Immature natural killer cell (primary cell): ENCODE data around the gene PHACTR2. TPM values are rescaled to one million over a fixed set of nuclear protein-coding genes. Genes with fewer than 3 reads are reported as not detected.

Experiments
- DNase-seq, 3 donors: peaks; one replicate each; pipeline ENCODE4 v3.0.0; 2022; ENCODE audit warnings: mixed read lengths in 1 of 3
- H3K27ac Mint-ChIP-seq, 6 donors: one replicate each; pipeline ENCODE4 v1.8.0; 2020; ENCODE audit warnings: mixed read lengths in 6 of 6, mild to moderate bottlenecking in 5 of 6, inconsistent platforms in 4 of 6, moderate library complexity in 3 of 6
- H3K27me3 Mint-ChIP-seq, 3 donors: one replicate each; pipeline ENCODE4 v1.8.0; 2020 to 2021; ENCODE audit warnings: low read depth in 3 of 3, mild to moderate bottlenecking in 3 of 3, mixed read lengths in 3 of 3, moderate library complexity in 3 of 3, inconsistent platforms in 1 of 3
- H3K36me3 Mint-ChIP-seq, 3 donors: one replicate each; pipeline ENCODE4 v1.8.0; 2020; ENCODE audit warnings: mixed read lengths in 3 of 3, inconsistent platforms in 2 of 3, mild to moderate bottlenecking in 2 of 3
- H3K4me1 Mint-ChIP-seq, 2 donors: one replicate each; pipeline ENCODE4 v1.8.0; 2020; ENCODE audit warnings: inconsistent platforms in 2 of 2, mild to moderate bottlenecking in 2 of 2, mixed read lengths in 2 of 2, moderate library complexity in 1 of 2
- H3K4me3 Mint-ChIP-seq, 5 donors: one replicate each; pipeline ENCODE4 v1.8.0; 2020; ENCODE audit warnings: mild to moderate bottlenecking in 5 of 5, mixed read lengths in 5 of 5, inconsistent platforms in 3 of 5, moderate library complexity in 3 of 5
- H3K9me3 Mint-ChIP-seq, 6 donors: one replicate each; pipeline ENCODE4 v1.8.0; 2020; ENCODE audit warnings: mild to moderate bottlenecking in 6 of 6, mixed read lengths in 6 of 6, inconsistent platforms in 4 of 6, moderate library complexity in 3 of 6
- polyA plus RNA-seq, 3 donors: library from polyadenylated mRNA; unstranded; fragments of 300-500 nt; fragmentation: Illumina TruSeq; gene quantifications; one replicate each; pipeline ENCODE4 v1.2.3, GENCODE V29; 2021

PHACTR2 gene
- polyA plus RNA-seq, 3 donors from 2014 or later = 3.5 to 16.5 (median 9.4) TPM

DNA sequence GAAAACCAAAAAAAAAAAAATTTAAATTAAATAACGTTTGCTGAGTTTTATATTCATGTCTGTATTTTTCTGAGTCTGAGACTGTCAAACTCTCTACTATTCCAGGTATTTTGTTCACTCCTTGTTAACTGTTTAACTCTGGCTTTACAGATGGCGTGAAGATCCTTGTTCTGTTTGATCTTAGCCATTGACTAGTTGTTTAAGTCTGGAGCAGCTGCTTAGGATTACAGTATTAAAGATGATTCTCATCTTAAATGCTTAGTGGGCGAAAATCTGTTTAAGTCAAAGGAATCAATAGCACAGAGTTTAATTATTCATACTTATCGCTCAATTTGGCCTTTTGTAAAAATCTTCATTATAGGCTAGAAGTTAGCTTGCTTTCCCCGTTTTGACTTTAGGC is 2.4 kb downstream of the PHACTR2 start:
- Mint-ChIP-seq H3K36me3 (peaks cover 3 to 7% (median 4%) of the 10 kb centered on the region in 3 donors), H3K27ac (no peak overlapping the region), H3K4me1 (peaks cover 14 to 40% of the 10 kb centered on the region in 2 donors), H3K4me3 (no peak overlapping the region), H3K9me3 (peaks cover 0 to 14% (median 6%) of the 10 kb centered on the region in 6 donors), H3K27me3 (peaks cover 0 to 20% (median 9%) of the 10 kb centered on the region in 3 donors)
- no peak for DNase-seq

DNA sequence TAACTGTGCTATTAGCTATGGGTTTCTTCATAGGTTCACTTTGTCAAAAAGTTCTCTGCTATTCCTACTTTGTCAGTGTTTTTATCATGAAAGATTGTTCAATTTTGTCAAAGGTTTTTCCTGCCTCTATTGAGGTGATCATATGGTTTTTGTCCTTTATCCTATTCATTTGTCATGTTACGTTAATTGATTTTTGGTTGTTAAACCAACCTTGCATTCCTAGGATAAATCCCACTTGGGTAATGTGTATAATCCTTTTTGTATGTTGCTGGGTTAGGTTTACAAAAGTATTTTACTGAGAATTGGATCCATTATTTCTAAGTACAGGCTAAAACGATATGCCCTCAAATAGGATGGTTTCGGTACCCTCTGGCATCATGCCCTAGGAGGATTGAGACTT is 5.0 kb downstream of the PHACTR2 start:
- Mint-ChIP-seq H3K36me3 (peaks cover 3 to 7% (median 5%) of the 10 kb centered on the region in 3 donors), H3K4me3 (no peak overlapping the region), H3K4me1 (peaks cover 12 to 39% of the 10 kb centered on the region in 2 donors), H3K27me3 (peaks cover 0 to 15% (median 7%) of the 10 kb centered on the region in 3 donors), H3K27ac (no peak overlapping the region), H3K9me3 (peaks cover 0 to 14% (median 6%) of the 10 kb centered on the region in 6 donors)
- DNase-seq = no peak

DNA sequence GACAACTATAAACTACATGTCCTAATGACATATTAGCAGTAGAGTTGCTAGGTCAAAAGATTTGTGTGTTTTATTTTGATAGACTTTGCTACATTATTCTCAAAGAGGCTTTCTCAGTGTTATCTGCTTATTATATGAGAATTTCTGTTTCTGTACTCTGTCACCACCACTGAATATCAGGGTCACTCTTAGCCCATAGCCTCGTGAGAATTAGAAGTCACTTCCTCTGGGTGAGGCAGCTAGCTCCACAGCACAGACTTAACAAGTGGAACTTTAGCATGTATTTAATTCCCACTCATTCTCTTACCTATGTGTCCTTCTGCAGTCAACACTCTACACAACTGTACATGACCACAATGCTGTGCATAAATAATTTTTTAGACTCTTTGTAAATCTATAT is 6.7 kb downstream of the PHACTR2 start:
- no peak for DNase-seq
- Mint-ChIP-seq H3K4me1 (peaks cover 0 to 37% of the 10 kb centered on the region in 2 donors), H3K4me3 (no peak overlapping the region), H3K27me3 (peaks cover 0 to 5% (median 0%) of the 10 kb centered on the region in 3 donors), H3K27ac (no peak overlapping the region), H3K9me3 (peaks cover 0 to 14% (median 6%) of the 10 kb centered on the region in 6 donors), H3K36me3 (peaks cover 3 to 7% (median 7%) of the 10 kb centered on the region in 3 donors)

DNA sequence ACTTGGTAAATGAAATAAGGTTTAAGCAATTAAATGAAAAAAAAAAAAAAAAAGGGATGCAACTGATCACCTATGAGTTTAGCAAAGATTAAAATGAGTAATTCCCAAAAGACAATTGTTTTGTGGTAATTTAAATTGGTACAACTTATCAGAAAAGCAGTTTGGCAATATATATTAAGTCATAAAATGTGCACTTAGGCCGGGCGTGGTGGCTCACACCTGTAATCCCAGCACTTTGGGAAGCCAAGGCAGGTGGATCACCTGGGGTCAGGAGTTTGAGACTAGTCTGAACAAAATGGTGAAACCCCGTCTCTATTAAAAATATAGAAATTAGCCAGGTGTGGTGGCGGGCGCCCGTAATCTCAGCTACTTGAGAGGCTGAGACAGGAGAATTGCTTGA is 7.9 kb downstream of the PHACTR2 start:
- no peak overlapping the region for H3K4me3 Mint-ChIP-seq
- peaks cover 2 to 43% of the 10 kb centered on the region in 2 donors for H3K4me1 Mint-ChIP-seq
- H3K27me3 Mint-ChIP-seq = peaks cover 0 to 4% (median 3%) of the 10 kb centered on the region in 3 donors
- peaks cover 0 to 14% (median 6%) of the 10 kb centered on the region in 6 donors for H3K9me3 Mint-ChIP-seq
- DNase-seq = no peak
- H3K27ac Mint-ChIP-seq = no peak overlapping the region
- H3K36me3 Mint-ChIP-seq = peaks cover 3 to 7% (median 7%) of the 10 kb centered on the region in 3 donors

DNA sequence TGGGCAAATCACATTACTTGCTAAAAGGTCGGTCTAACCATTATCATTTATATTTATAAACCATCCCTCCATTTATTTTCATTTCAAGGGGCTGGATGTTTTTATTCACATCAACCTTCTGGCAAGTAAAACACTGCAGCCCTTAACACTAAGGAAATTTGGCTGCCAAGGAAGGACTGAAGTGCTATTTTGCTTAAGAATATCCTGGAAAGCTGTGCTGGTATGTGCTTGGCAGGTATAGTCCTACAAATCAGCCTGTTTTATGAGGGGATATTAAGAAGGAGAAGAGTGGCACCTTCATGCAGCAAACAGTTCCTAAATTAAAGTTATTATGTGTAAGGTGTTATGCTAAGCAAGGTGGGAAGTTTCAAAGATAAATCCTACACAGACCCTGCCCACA is 9.8 kb downstream of the PHACTR2 start:
- H3K4me1 Mint-ChIP-seq = peaks cover 2 to 31% of the 10 kb centered on the region in 2 donors
- H3K36me3 Mint-ChIP-seq = peaks cover 0 to 3% (median 3%) of the 10 kb centered on the region in 3 donors
- peaks cover 0 to 4% (median 0%) of the 10 kb centered on the region in 3 donors for H3K27me3 Mint-ChIP-seq
- no peak overlapping the region for H3K27ac Mint-ChIP-seq
- no peak for DNase-seq
- no peak overlapping the region for H3K4me3 Mint-ChIP-seq
- peaks cover 0 to 5% (median 2%) of the 10 kb centered on the region in 6 donors for H3K9me3 Mint-ChIP-seq

DNA sequence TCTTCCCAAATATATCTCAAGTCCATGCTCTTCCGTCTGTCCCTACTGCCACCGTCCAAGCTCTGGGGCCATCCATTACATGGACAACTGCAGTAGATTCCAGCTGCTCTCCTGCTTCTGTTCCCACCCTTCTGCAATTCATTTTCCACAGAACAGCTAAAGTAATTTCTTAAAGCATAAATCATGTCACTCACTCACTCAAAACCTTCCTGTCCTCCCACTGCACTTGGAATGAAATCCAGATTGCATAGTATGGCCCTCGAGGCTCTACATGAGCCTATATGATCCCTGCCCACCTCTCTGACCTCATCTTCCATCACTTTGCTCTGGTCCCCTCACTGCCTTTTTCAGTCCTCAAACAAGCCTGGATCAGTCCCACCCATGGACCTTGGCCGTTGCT is 10.9 kb downstream of the PHACTR2 start:
- no peak overlapping the region for H3K4me3 Mint-ChIP-seq
- peaks cover 0 to 4% (median 0%) of the 10 kb centered on the region in 3 donors for H3K27me3 Mint-ChIP-seq
- H3K9me3 Mint-ChIP-seq = no peaks in the 10 kb centered on the region
- no peak overlapping the region for H3K27ac Mint-ChIP-seq
- H3K4me1 Mint-ChIP-seq = peaks cover 2 to 31% of the 10 kb centered on the region in 2 donors
- peaks cover 0 to 3% (median 0%) of the 10 kb centered on the region in 3 donors for H3K36me3 Mint-ChIP-seq
- no peak for DNase-seq

DNA sequence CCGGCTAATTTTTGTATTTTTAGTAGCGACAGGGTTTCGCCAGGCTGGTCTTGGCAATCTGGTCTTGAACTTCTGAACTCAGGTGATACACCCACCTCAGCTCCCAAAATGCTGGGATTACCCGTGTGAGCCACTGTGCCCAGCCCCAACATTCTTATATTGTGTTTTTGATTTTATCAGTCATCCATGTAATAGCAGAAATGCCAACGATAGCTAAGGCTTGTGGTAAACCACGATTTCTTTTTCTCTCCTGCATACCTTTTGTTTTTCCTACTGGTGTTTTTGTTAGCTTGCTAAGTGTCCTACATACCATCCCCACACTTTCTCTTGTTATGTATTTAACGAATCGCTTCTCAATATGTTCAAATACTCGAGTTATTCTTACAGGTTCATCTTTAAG is 12.1 kb downstream of the PHACTR2 start:
- Mint-ChIP-seq H3K36me3 (peaks cover 0 to 3% (median 0%) of the 10 kb centered on the region in 3 donors), H3K27me3 (peaks cover 0 to 4% (median 0%) of the 10 kb centered on the region in 3 donors), H3K4me3 (no peak overlapping the region), H3K4me1 (peaks cover 4 to 30% of the 10 kb centered on the region in 2 donors), H3K9me3 (no peaks in the 10 kb centered on the region), H3K27ac (peak overlapping the region in 1 of 6 donors; percentile 29)
- no peak for DNase-seq

DNA sequence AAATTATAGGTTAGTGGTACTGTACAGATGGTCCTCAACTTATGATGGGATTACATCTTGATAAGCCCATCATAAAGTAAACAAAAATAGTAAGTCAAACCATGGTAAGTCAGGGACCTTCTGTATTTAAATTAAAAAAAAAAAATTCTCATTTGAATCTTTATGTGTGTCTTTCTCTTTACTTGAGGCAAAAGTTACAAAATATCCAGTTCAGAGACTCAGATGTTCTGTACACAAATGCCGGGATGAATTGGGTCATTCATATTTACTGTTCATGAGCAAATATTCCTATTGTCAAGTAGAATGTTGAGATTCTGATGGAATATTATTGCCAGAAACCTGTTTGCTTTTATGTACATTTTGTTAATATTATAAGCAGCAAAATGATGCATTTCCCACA is 13.4 kb downstream of the PHACTR2 start:
- DNase-seq = no peak
- peaks cover 13 to 43% of the 10 kb centered on the region in 2 donors for H3K4me1 Mint-ChIP-seq
- H3K27me3 Mint-ChIP-seq = peaks cover 0 to 4% (median 0%) of the 10 kb centered on the region in 3 donors
- peak overlapping the region in 1 of 6 donors; percentile 37 for H3K27ac Mint-ChIP-seq
- no peaks in the 10 kb centered on the region for H3K9me3 Mint-ChIP-seq
- no peak overlapping the region for H3K4me3 Mint-ChIP-seq
- H3K36me3 Mint-ChIP-seq = peaks cover 0 to 3% (median 0%) of the 10 kb centered on the region in 3 donors

DNA sequence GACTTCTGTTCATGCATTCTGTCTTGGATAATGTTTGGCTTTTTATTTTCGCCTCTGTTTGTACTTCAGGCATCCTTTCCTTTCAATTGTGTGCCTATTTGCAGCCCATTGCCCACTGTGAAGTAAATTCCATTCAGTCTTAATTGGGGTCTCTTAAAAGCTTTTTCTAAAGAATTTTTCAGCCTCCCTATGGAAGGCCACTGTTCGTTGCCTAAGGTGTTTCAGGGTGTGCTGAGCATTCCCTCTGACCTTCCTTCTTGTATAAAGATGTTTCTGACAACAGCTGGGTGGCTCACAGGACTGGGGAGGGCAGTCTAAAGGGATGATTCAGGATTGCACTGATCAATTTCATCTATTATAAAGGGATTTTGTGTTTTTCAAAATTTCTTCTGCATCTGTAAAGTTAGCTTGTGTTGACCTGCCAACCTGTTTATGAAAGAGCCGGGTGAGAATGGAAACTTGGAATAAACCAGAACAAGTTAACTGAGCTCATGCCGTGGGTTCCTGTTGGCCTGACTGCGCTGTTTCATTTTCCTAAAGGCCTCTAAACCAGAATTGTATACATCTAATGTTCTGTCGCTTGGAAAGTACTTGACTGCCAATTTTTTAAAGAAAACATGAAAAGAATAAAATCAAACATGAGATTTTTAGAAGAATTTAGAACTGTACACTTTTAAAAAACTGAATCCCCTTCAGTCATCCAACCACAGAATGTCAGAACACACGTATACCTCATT is 14.3 kb downstream of the PHACTR2 start:
- H3K4me1 Mint-ChIP-seq = peaks cover 16 to 47% of the 10 kb centered on the region in 2 donors
- H3K27ac Mint-ChIP-seq = no peak overlapping the region
- no peak overlapping the region for H3K4me3 Mint-ChIP-seq
- H3K36me3 Mint-ChIP-seq = peaks cover 0 to 3% (median 0%) of the 10 kb centered on the region in 3 donors
- H3K27me3 Mint-ChIP-seq = peaks cover 0 to 4% (median 0%) of the 10 kb centered on the region in 3 donors
- no peak for DNase-seq
- H3K9me3 Mint-ChIP-seq = no peaks in the 10 kb centered on the region

DNA sequence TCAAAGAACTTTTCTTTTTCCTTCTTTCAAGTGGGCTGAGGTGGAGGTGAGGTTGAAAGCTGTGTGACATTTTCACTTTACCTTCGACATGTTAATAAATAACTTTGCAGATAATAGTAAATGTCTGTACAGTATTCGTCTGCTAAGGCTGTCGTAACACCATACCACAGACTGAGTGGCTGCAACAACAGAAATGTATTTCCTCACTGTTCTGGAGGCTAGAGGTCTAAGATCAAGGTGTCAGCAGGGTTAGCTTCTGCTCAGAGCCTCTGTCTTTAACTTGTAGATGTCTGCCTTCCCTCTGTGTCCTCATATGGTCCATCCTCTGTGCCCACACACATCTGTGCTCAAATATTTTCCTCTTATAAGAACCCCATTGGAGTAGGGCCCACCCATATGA is 14.9 kb downstream of the PHACTR2 start:
- peaks cover 0 to 4% (median 0%) of the 10 kb centered on the region in 3 donors for H3K27me3 Mint-ChIP-seq
- H3K4me1 Mint-ChIP-seq = peaks cover 16 to 43% of the 10 kb centered on the region in 2 donors
- peaks cover 0 to 3% (median 0%) of the 10 kb centered on the region in 3 donors for H3K36me3 Mint-ChIP-seq
- H3K4me3 Mint-ChIP-seq = no peak overlapping the region
- H3K27ac Mint-ChIP-seq = no peak overlapping the region
- H3K9me3 Mint-ChIP-seq = no peaks in the 10 kb centered on the region
- DNase-seq = no peak

DNA sequence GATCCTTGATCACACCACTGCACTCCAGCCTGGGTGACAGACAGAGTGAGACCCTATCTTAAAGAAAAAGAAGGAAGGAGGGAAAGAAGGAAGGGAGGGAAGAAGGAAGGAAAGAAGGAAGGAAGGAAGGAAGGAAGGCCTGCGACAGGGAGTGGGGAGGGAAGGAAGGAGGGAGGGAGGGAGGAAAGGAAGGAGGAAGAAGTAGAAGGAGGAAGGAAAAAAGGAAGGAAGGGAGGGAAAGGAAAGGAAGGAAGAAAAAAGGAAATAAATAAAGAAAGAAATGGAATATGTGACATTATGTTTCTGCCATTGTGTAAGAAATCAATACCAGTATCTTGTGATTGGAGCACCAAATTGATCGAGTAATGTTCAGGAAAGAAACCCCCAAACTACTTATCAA is 16.2 kb downstream of the PHACTR2 start:
- Mint-ChIP-seq H3K4me3 (no peak overlapping the region), H3K36me3 (no peaks in the 10 kb centered on the region), H3K27ac (no peak overlapping the region), H3K4me1 (peaks cover 16 to 42% of the 10 kb centered on the region in 2 donors), H3K27me3 (peaks cover 0 to 4% (median 0%) of the 10 kb centered on the region in 3 donors), H3K9me3 (no peaks in the 10 kb centered on the region)
- no peak for DNase-seq

DNA sequence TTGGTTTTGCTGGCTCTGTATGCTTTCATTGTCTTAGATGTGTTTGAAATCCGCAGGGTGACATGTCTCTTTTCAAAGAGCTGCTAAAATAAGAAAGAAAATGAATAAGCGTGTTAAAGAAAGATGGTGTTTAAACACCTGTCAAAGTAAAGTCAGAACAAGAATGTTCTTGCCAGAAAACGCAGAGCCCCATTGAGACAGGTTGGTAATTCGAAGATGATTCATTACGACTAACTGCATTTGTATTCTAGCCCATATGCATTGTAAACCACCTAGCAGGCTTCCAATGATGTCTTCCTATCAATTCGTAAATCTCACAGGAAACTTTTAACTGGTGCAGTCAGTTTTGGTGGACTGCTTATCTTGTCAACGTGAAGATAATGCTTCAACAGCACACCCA is 16.8 kb downstream of the PHACTR2 start:
- no peak for DNase-seq
- no peak overlapping the region for H3K27ac Mint-ChIP-seq
- peaks cover 17 to 40% of the 10 kb centered on the region in 2 donors for H3K4me1 Mint-ChIP-seq
- H3K36me3 Mint-ChIP-seq = no peaks in the 10 kb centered on the region
- no peak overlapping the region for H3K4me3 Mint-ChIP-seq
- H3K9me3 Mint-ChIP-seq = no peaks in the 10 kb centered on the region
- peaks cover 0 to 4% (median 0%) of the 10 kb centered on the region in 3 donors for H3K27me3 Mint-ChIP-seq

DNA sequence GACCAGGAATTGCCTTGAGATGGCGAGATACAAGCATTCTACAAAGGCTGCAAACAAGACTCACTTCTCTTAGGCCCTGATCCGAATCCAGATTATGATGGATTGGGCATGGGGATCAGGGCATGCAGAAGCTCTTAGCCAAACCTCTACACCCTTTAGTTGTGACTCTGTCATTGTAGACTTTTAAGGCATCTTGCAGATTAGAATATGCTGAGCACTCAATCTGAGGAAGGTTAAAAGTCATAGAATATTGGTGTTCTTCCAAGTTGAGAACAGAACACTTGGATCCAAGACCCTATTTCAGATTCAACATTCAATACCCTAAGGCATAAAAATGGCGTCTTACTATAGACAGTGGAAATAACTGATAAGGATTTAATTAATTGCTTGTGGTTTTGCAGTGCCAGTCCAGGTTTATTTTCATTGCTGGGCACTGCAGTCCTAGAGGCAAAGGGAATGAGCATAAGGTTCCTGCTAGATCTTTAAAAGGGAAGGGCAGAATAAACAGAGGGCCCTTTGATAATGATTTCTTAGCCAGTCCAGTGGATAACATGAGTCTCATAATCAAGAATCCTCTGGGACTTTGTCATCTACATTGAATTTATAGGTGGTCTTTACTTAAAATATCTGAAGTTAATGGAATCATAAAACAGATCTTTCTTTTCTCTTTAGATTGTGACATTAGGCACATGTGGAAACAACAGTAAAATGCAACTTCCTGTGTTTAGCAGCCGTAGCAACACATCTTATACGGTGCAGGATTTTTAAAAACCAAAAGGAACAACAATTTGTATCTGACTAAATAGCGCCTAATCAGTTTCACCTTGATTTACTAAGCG is 17.6 kb downstream of the PHACTR2 start:
- H3K4me1 Mint-ChIP-seq = peaks cover 16 to 34% of the 10 kb centered on the region in 2 donors
- H3K27me3 Mint-ChIP-seq = no peaks in the 10 kb centered on the region
- H3K4me3 Mint-ChIP-seq = peak overlapping the region in 2 of 5 donors; percentile 6 to 42
- H3K9me3 Mint-ChIP-seq = no peaks in the 10 kb centered on the region
- no peak for DNase-seq
- no peaks in the 10 kb centered on the region for H3K36me3 Mint-ChIP-seq
- peak overlapping the region in 3 of 6 donors; percentile 11 to 60 (median 54) for H3K27ac Mint-ChIP-seq
